Heart right ventricle (tissue), 16 donors: ENCODE data around the gene UBASH3B. TPM values are rescaled to one million over a fixed set of nuclear protein-coding genes. Genes with fewer than 3 reads are reported as not detected.

Source experiments
- ATAC-seq, 8 donors: fragments of 200-7000 bp; cut with Tn5 transposase; one replicate each; pipeline ENCODE4 v1.9.1; 2020; ENCODE audit warnings: mild to moderate bottlenecking in 8 of 8, moderate library complexity in 8 of 8, moderate number of reproducible peaks in 1 of 8
- DNase-seq, 2 donors: peaks; one replicate each; pipeline ENCODE4 v3.0.0-alpha.2; 2020
- H3K27ac ChIP-seq, 10 donors: fragments of 200-600 bp; sonication (generic) in 2 of 10; one replicate each; pipeline versions ENCODE4 v1.5.0 to v1.8.0; 2020 to 2022; ENCODE audit warnings: mild to moderate bottlenecking in 3 of 10
- H3K27me3 ChIP-seq, 7 donors: fragments of 200-600 bp; one replicate each; pipeline ENCODE4 v1.8.0; 2021 to 2022; ENCODE audit warnings: mild to moderate bottlenecking in 2 of 7
- H3K36me3 ChIP-seq, 9 donors: fragments of 200-600 bp; sonication (generic) in 1 of 9; one replicate each; pipeline versions ENCODE4 v1.5.0 to v1.8.0; 2020 to 2022; ENCODE audit warnings: mild to moderate bottlenecking in 2 of 9
- H3K4me1 ChIP-seq, 9 donors: fragments of 200-600 bp; sonication (generic) in 1 of 9; one replicate each; pipeline versions ENCODE4 v1.5.0 to v1.8.0; 2020 to 2022; ENCODE audit warnings: mild to moderate bottlenecking in 4 of 9
- H3K4me3 ChIP-seq, 10 donors: fragments of 200-600 bp; sonication (generic) in 2 of 10; one replicate each; pipeline versions ENCODE4 v1.5.0 to v1.8.0; 2020 to 2022; ENCODE audit warnings: mild to moderate bottlenecking in 7 of 10, moderate library complexity in 2 of 10
- H3K9me3 ChIP-seq, 11 donors: fragments of 200-600 bp in 10 of 11; sonication (generic) in 2 of 11; one replicate each; pipeline versions ENCODE4 v1.5.0 to v1.8.0; 2013 to 2022; ENCODE audit warnings: mild to moderate bottlenecking in 2 of 11, control low read depth in 1 of 11, moderate library complexity in 1 of 11
- CTCF ChIP-seq, 9 donors: fragments of 200-600 bp; sonication (generic) in 2 of 9; IDR thresholded peaks; one replicate each; pipeline versions ENCODE4 v1.5.0 to v1.8.0; 2021 to 2022; ENCODE audit warnings: antibody characterized with exemption in 9 of 9, mild to moderate bottlenecking in 5 of 9, moderate library complexity in 1 of 9
- WGBS, 2 donors: extraction: QIAGEN DNeasy Blood & Tissue Kit; methylation state at CpG; one replicate each; pipeline ENCODE4 v1.1.7; 2013; ENCODE audit warnings: inconsistent platforms in 1 of 2; 5-methylcytosine and 5-hydroxymethylcytosine counted together
- intact Hi-C, 10 donors: fragments of 100-400 bp; cut with DNase I; formaldehyde crosslinking; loops; one replicate each; pipeline versions ENCODE4 v1.11.1 to v1.14.2; 2022
- polyA plus RNA-seq, 2 donors: library from polyadenylated mRNA; stranded (reverse); fragments of 200-250 nt; gene quantifications; one replicate each; pipeline ENCODE4 v1.2.3, GENCODE V29; 2013
- total RNA-seq, 10 donors: library from RNA; stranded (reverse); fragmentation: NEBNext Ultra II Directional in 3 of 10; extraction: Animal tissue kit (Norgen Biotek cat#: 25700) in 3 of 10; gene quantifications; one replicate each; pipeline versions ENCODE4 v1.2.1 to v1.2.4, GENCODE V29; 2021 to 2023
- donor health status: Arrhythmogenic right ventricular cardiomyopathy.
- donor health status: ischemic (EF 13 %, LVEDD 7.1; RV severe dilation, severe dysfunction).
- donor health status: healthy with polysubstance abuse.
- donor health status: DM: no; HTN: yes; CAD: no.
- donor health status: DM: no; HTN: no; CAD: no.
- donor health status: ischemic (EF 25% LVEDD 6.9; RV normal size, moderate dysfunction).
- donor health status: ischemic (EF 25% LVEDD 5.7; RV mildly dilated, moderate dysfunction).
- donor health status: healthy.
- donor health status: DM: yes; HTN: yes; CAD: no.
- donor health status: Ischemic cardiomyopathy.
- donor health status: ischemic (EF 35%, LVEDD 5.7; RV mildly dilated, moderate dysfunction).
- donor health status: nonischemic (EF 11% LVEDD 7.7; RV severe dilation, severe dysfunction).
- donor health status: DM: yes; HTN: yes; CAD: no.
- donor health status: PGD.
- donor health status: ischemic (EF 29% LVEDD 5.4; RV normal size, mild dysfunction).
- donor health status: nonischemic (EF 23%, LVEDD 6.1; RV moderate dilation, normal function).

UBASH3B gene
- total and polyA plus RNA-seq, 12 donors: 0.51 to 8.0 (median 1.5) TPM

GRCh38 chr11:122847466-122847865 lies 191.9 kb downstream of the UBASH3B start:
- H3K27me3 ChIP-seq: peaks cover 0 to 21% (median 1%) of the 10 kb centered on the region in 7 donors
- no peak for DNase-seq
- H3K4me1 ChIP-seq: peaks cover 0 to 6% (median 0%) of the 10 kb centered on the region in 9 donors
- H3K27ac ChIP-seq: no peak overlapping the region
- intact Hi-C loops: no loop called here
- no peaks in the 10 kb centered on the region for H3K9me3 ChIP-seq
- no peak for ATAC-seq
- H3K36me3 ChIP-seq: no peaks in the 10 kb centered on the region
- WGBS, 2 donors: 87 to 94% methylated on average over 1 of the region's 1 CpG
- no peak for TF ChIP-seq CTCF (IDR thresholded peaks at IDR 0.05)
- no peak overlapping the region for H3K4me3 ChIP-seq

- intact Hi-C loops: no loop called here
- WGBS, 2 donors: 97% methylated on average over 1 of the region's 1 CpG
- no peak for TF ChIP-seq CTCF (IDR thresholded peaks at IDR 0.05)
- Histone ChIP-seq H3K36me3 (no peaks in the 10 kb centered on the region), H3K9me3 (no peaks in the 10 kb centered on the region), H3K27ac (no peak overlapping the region), H3K27me3 (peaks cover 0 to 22% (median 4%) of the 10 kb centered on the region in 7 donors), H3K4me3 (no peak overlapping the region), H3K4me1 (peaks cover 0 to 11% (median 0%) of the 10 kb centered on the region in 9 donors)
- no peak for ATAC-seq
- DNase-seq: no peak
Observed at GRCh38 chr11:122848186-122848585, 192.7 kb downstream of the UBASH3B start.

GRCh38 chr11:122850076-122850631 lies 194.6 kb downstream of the UBASH3B start:
- 56 to 63% methylated on average over 7 of the region's 7 CpGs for WGBS, 2 donors
- DNase-seq (no peak), ATAC-seq (no peak)
- Histone ChIP-seq H3K9me3 (no peaks in the 10 kb centered on the region), H3K27me3 (peaks cover 0 to 17% (median 4%) of the 10 kb centered on the region in 7 donors), H3K27ac (peak overlapping the region in 1 of 10 donors; percentile 40), H3K36me3 (no peaks in the 10 kb centered on the region), H3K4me3 (no peak overlapping the region), H3K4me1 (peaks cover 0 to 16% (median 0%) of the 10 kb centered on the region in 9 donors)
- intact Hi-C loops: loop anchor here in 9 of 10 donors (5.0 to 10.0 kb wide), 8 partner anchors 38 to 268 kb away; no protein-coding TSS in a partner anchor
- no peak for TF ChIP-seq CTCF (IDR thresholded peaks at IDR 0.05)

GRCh38 chr11:122851366-122851966 lies 195.9 kb downstream of the UBASH3B start:
- no peak for TF ChIP-seq CTCF (IDR thresholded peaks at IDR 0.05)
- Histone ChIP-seq H3K27me3 (peaks cover 0 to 17% (median 4%) of the 10 kb centered on the region in 7 donors), H3K36me3 (no peaks in the 10 kb centered on the region), H3K27ac (peak overlapping the region in 1 of 10 donors; percentile 36), H3K4me1 (peaks cover 0 to 25% (median 0%) of the 10 kb centered on the region in 9 donors), H3K4me3 (no peak overlapping the region), H3K9me3 (no peaks in the 10 kb centered on the region)
- intact Hi-C loops: loop anchor here in 9 of 10 donors (5.0 to 10.0 kb wide), 8 partner anchors 39 to 269 kb away; no protein-coding TSS in a partner anchor
- DNase-seq (no peak), ATAC-seq (no peak)
- WGBS, 2 donors: 83 to 85% methylated on average over 12 of the region's 12 CpGs
